GM18502 (cell line): ENCODE results near the gene PKN1.

Source experiments
- ATAC-seq: cut with Tn5 transposase; IDR thresholded peaks from one replicate; pipeline ENCODE4 v1.9.1; 2021; ENCODE audit warnings: mild to moderate bottlenecking; ENCODE audit not compliant: unreplicated experiment, poor library complexity

Gene PKN1

GRCh38 chr19:14425696-14426138 is 7.4 kb upstream of the PKN1 start:
- ATAC-seq: no peak

DNA sequence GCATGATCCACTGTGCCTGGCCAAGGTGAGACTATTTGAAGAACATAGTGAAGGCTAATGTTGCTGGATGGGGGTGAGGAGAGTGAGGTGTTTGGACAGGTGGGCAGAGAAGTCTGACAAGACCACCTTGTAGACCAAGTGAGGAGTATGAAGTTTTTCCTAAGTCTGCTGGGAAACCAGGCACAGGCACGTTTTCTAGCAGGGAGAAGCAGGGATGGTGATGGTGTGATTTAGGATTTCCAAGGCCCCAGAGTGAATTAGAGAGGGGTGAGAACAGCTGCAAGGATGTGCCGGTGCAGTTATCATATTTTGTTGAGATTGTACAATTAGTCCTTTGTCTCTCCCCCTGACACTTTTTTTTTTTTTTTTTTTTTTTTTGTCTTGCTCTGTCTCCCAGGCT is 5.6 kb upstream of the PKN1 start:
- no peak for ATAC-seq

- ATAC-seq: no peak
Measured at GRCh38 chr19:14428882-14429416, 4.2 kb upstream of the PKN1 start.

- ATAC-seq: no peak
Measured at GRCh38 chr19:14430712-14431111, 2.4 kb upstream of the PKN1 start.

GRCh38 chr19:14433554-14434501 is 722 bp downstream of the PKN1 start:
- ATAC-seq: no peak

- no peak for ATAC-seq
Measured at GRCh38 chr19:14434543-14435319, 1.6 kb downstream of the PKN1 start.

- ATAC-seq: no peak
Measured at GRCh38 chr19:14435320-14436050, 2.4 kb downstream of the PKN1 start.

DNA sequence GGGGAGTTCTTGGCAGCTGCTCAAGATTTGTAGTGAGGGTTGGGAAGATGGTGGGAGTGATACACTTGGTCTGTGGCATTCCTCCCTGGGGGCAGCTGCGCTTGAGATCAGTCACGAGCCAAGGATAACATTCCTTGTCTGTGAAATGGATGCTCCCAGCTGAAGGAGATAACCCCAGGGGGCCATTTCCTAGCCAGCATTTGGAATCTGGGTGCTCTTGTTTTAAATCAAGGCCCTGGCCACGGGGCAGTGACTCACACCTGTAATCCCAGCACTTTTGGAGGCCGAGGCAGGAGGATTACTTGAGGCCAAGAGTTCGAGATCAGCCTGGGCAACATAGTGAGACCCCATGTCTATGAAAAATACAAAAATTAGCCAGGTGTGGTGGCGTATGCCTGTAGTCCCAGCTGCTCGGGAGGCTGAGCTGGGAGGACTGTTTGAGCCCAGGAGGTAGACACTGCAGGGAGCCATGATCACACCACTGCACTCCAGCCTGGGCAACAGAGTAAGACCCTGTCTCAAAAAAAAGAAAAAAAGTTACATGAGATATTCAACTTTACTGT is 4.6 kb downstream of the PKN1 start:
- no peak for ATAC-seq

GRCh38 chr19:14439014-14439413 is 5.9 kb downstream of the PKN1 start:
- ATAC-seq: no peak

GRCh38 chr19:14440049-14440448 is 6.9 kb downstream of the PKN1 start:
- peak; percentile 78 for ATAC-seq

- ATAC-seq: no peak
Measured at GRCh38 chr19:14441041-14441938, 8.2 kb downstream of the PKN1 start.

DNA sequence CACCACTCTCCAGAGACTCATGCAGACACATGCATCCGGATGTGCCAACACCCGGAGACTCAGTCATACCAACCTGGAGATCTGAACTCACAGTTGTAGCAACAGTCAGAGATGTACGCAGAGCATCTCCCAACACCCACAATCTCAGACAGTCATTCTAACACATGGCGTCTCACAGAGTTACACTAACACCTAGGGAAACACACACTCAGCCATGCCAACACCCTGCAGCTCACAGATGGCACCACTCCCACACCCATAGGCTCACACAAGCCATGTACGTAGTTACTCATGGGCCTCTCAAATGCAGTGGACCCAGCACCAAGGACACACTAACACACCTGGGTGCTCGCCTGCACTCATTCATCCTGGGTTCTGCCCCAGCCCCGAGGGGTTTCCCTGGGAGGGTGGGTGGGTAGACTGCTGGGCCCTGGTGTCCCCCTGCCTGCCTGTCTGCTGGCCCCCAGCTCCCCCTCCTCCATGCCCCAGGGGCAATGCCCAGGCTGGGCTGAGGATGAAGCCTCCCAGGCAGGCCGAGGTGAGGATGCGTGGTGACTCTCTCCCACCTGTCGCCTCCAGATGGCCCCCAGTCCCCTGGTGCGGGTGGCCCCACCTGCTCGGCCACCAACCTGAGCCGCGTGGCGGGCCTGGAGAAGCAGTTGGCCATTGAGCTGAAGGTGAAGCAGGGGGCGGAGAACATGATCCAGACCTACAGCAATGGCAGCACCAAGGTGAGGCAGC is 10.0 kb downstream of the PKN1 start:
- ATAC-seq: no peak

DNA sequence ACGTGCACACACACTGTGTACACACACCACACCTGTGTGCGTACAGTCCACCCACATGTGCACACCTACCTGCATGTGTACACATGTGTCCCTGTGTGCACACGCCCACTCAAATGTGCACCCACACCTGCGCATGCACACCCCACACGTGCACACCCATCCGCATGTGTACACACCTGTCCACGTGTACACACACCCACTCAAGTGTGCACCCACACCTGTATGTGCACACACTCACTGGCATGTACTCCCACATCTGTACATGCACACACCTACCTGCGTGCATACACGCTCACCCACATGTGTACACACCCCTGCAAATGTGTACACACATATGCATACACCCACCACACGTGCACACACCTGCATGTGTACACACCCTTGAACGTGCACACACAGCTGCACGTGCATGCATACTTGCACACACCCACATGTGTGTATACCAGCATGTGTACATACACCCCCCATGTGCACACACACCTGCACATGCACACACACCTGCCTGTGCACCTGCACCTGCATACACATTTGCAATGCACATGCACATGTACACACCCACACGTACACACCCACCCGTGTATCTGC is 10.6 kb downstream of the PKN1 start:
- no peak for ATAC-seq

GRCh38 chr19:14446336-14447036 is 13.4 kb downstream of the PKN1 start:
- no peak for ATAC-seq

DNA sequence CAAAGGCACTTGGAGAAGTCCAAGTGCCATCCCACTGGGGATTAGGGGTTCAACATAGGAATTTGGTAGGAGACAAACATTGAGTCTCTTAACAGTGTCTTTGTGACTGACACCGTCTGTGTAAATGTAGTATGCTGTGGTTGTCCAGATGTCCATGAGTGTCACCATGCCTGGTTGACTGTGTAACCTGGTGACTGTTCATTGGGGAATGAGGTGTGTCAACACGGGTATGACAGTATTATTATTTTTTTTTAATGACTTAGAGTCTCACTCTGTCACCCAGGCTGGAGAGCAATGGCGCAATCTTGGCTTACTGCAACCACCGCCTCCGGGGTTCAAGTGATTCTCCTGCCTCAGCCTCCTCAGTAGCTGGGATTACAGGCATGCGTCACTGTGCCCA is 16.2 kb downstream of the PKN1 start:
- no peak for ATAC-seq

GRCh38 chr19:14450168-14450874 is 17.2 kb downstream of the PKN1 start:
- no peak for ATAC-seq

- no peak for ATAC-seq
Measured at GRCh38 chr19:14450876-14451275, 17.8 kb downstream of the PKN1 start.
